Calu3 (cell line): ENCODE measurements around the gene TMIGD2. TPM values are rescaled to one million over a fixed set of nuclear protein-coding genes. Genes with fewer than 3 reads are reported as not detected.

Source experiments
- BruUV-seq: library from RNA; stranded (reverse); fragments of 400-500 nt; replicated peaks from 2 replicates; lab custom pipeline; 2021; lab: Mats Ljungman, UMichigan
- CTCF ChIA-PET: fragments of 300-600 bp; sonication (Branson Sonifier 250); formaldehyde crosslinking; loops from one replicate; lab custom pipeline; 2022; ENCODE audit warnings: antibody characterized with exemption; lab: Charles Lee
- DNase-seq: peaks from one replicate; pipeline ENCODE4 v3.0.0; 2022
- H3K27ac Mint-ChIP-seq: one replicate; pipeline ENCODE4 v1.8.0; 2022; ENCODE audit warnings: mixed read lengths; ENCODE audit not compliant: unreplicated experiment
- H3K27me3 Mint-ChIP-seq: one replicate; pipeline ENCODE4 v1.8.0; 2022; ENCODE audit warnings: mixed read lengths; ENCODE audit not compliant: unreplicated experiment
- H3K36me3 Mint-ChIP-seq: one replicate; pipeline ENCODE4 v1.8.0; 2022; ENCODE audit warnings: mild to moderate bottlenecking, moderate library complexity, mixed read lengths; ENCODE audit not compliant: insufficient read depth, unreplicated experiment
- H3K4me1 Mint-ChIP-seq: one replicate; pipeline ENCODE4 v1.8.0; 2022; ENCODE audit warnings: mild to moderate bottlenecking, low read depth, mixed read lengths; ENCODE audit not compliant: unreplicated experiment
- H3K4me3 Mint-ChIP-seq: one replicate; pipeline ENCODE4 v1.8.0; 2022; ENCODE audit warnings: mild to moderate bottlenecking, low read depth, moderate library complexity, mixed read lengths; ENCODE audit not compliant: unreplicated experiment
- H3K9me3 Mint-ChIP-seq: one replicate; pipeline ENCODE4 v1.8.0; 2022; ENCODE audit warnings: low read depth, mixed read lengths; ENCODE audit not compliant: unreplicated experiment
- intact Hi-C: fragments of 100-400 bp; cut with micrococcal nuclease; formaldehyde crosslinking; loops from one replicate; pipeline ENCODE4 v1.10.0; 2022; ENCODE audit not compliant: unreplicated experiment
- total RNA-seq: library from RNA; stranded (reverse); gene quantifications from 2 replicates; pipeline ENCODE4 v1.2.3, GENCODE V29; 2022
- TF ChIP-seq, protein P1 (sequence below): fragments of 200-600 bp; IDR thresholded peaks from one replicate; pipeline ENCODE4 v1.8.0; 2022; ENCODE audit warnings: antibody characterized with exemption; ENCODE audit not compliant: unreplicated experiment

TMIGD2 gene
- total RNA-seq, 1 experiment from 2014 or later = not detected

DNA sequence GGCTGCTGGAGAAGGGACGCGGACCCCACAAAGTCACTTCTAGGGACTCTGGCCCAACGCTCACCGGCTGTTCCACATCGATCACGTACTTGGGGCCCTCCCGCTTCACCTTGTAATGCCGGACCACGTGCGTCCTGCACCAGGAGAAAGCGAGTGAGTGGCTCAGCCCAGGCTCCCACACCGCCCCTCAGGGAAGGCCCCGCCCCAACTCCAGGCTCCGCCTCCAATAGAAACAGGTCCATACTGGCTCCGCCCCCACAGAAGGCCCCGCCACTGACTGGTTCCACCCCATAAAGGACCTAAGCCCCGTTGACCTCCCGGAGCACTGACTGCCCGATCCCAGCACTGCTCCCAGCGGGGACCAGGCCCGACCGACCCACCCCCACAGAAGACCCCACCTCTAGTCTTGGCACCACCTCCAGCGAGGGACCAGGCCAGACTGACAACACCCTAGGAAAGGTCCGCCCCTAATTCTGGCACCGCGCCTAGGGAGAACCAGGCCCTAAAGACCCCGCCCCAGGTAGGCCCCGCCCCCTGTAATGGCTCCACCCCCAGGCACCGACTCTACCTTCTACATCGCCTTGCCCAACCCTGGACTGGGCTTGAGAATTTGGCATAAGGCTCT, 25.2 kb upstream of the TMIGD2 start:
- TF ChIP-seq, protein P1, sequence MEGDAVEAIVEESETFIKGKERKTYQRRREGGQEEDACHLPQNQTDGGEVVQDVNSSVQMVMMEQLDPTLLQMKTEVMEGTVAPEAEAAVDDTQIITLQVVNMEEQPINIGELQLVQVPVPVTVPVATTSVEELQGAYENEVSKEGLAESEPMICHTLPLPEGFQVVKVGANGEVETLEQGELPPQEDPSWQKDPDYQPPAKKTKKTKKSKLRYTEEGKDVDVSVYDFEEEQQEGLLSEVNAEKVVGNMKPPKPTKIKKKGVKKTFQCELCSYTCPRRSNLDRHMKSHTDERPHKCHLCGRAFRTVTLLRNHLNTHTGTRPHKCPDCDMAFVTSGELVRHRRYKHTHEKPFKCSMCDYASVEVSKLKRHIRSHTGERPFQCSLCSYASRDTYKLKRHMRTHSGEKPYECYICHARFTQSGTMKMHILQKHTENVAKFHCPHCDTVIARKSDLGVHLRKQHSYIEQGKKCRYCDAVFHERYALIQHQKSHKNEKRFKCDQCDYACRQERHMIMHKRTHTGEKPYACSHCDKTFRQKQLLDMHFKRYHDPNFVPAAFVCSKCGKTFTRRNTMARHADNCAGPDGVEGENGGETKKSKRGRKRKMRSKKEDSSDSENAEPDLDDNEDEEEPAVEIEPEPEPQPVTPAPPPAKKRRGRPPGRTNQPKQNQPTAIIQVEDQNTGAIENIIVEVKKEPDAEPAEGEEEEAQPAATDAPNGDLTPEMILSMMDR = no peak
- no peaks in the 10 kb centered on the region for H3K4me1 Mint-ChIP-seq
- intact Hi-C loops = no loop called here
- CTCF ChIA-PET = no interaction called here
- H3K27me3 Mint-ChIP-seq = no peaks in the 10 kb centered on the region
- H3K4me3 Mint-ChIP-seq = no peak overlapping the region
- no peaks in the 10 kb centered on the region for H3K9me3 Mint-ChIP-seq
- DNase-seq = no peak
- no TSS peak for BruUV-seq
- H3K27ac Mint-ChIP-seq = no peak overlapping the region
- peaks cover 4% of the 10 kb centered on the region for H3K36me3 Mint-ChIP-seq

DNA sequence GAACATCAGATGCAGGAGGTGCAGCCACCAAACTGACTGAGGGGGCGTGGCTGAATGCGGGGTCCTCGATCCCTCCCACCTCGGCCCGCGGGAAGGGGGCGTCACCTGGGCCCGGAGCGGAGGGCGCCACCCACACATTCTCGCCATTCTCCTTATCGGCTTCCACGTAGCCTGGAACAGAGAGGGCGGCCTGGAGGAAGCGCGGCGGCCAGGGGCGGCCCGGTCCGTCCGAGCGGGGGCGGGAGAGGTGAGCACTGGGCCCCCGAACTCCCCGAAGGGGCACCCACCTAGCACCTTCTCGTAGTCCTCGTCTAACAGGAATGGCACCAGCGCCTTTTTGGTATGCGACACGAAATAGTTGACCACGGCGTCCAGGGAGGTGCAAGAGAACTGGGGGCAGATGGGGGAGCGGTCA, 24.7 kb upstream of the TMIGD2 start:
- Mint-ChIP-seq H3K4me3 (no peak overlapping the region), H3K27ac (no peak overlapping the region), H3K36me3 (peaks cover 4% of the 10 kb centered on the region), H3K27me3 (no peaks in the 10 kb centered on the region), H3K9me3 (no peaks in the 10 kb centered on the region), H3K4me1 (no peaks in the 10 kb centered on the region)
- DNase-seq = no peak
- TF ChIP-seq, protein P1 = no peak
- intact Hi-C loops = no loop called here
- CTCF ChIA-PET = no interaction called here
- no TSS peak for BruUV-seq

DNA sequence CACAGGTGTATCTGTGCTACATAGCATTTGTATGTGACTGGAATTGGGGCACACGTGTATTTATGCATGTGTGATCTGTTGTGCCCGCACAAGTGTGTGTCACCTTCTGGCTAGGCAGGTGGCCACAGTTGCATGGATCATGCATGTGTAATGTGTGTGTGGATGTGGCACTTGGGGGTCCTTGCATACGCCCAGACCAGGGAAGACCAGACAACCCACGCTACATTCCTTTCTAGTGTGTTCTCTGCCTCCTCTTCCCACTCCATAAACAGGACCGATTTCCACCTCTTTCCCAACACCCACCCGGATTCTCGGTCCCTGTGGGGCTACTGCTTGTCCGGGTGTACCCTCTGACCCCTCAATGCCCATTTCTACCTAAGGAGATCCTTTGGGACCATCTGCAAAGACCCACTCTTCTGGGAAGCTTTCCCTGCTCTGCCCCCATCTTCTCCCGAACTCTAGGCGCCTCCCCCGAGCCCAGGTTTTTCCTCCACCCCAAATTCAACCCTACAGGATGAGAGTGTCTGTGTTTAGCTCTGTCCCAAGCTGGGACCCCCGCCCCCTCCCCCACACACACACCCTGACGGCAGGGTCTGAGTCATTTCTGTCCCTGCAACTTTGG, 24.1 kb upstream of the TMIGD2 start:
- CTCF ChIA-PET = no interaction called here
- TF ChIP-seq, protein P1 = no peak
- H3K9me3 Mint-ChIP-seq = no peaks in the 10 kb centered on the region
- no peaks in the 10 kb centered on the region for H3K4me1 Mint-ChIP-seq
- no peak overlapping the region for H3K4me3 Mint-ChIP-seq
- no peaks in the 10 kb centered on the region for H3K27me3 Mint-ChIP-seq
- DNase-seq = no peak
- no peak overlapping the region for H3K27ac Mint-ChIP-seq
- intact Hi-C loops = no loop called here
- BruUV-seq = no TSS peak
- H3K36me3 Mint-ChIP-seq = peaks cover 4% of the 10 kb centered on the region

DNA sequence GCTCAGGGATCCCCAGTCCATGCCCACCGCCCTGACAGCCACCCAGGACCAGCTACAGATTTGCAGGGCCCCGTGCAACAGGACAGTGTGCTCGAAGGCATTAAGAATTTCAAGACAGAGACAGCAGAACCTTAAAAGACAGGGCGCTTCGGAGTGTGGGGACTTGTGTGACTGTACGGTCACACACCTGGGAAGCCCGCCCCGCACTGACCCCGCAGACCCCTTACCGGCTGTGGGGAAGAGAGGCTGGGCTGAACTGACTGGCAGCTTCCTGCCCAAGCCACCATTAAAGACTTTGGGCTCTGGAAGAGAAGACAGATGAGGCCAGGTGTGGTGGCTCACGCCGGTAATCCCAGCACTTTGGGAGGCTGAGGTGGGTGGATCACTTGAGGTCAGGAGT, 22.0 kb upstream of the TMIGD2 start:
- CTCF ChIA-PET = no interaction called here
- TF ChIP-seq, protein P1 = no peak
- intact Hi-C loops = no loop called here
- Mint-ChIP-seq H3K9me3 (peaks cover 7% of the 10 kb centered on the region), H3K4me1 (no peaks in the 10 kb centered on the region), H3K27me3 (peaks cover 15% of the 10 kb centered on the region), H3K4me3 (no peak overlapping the region), H3K36me3 (peaks cover 4% of the 10 kb centered on the region), H3K27ac (no peak overlapping the region)
- no TSS peak for BruUV-seq
- no peak for DNase-seq
